ENCODE measurements around the gene SPCS2.
"Not testable (repeated sequence)": the region's sequence is repeated elsewhere in the genome, so short reads cannot be mapped to it uniquely, and the experiment has no call there.

- TF ChIP-seq, protein P1, sequence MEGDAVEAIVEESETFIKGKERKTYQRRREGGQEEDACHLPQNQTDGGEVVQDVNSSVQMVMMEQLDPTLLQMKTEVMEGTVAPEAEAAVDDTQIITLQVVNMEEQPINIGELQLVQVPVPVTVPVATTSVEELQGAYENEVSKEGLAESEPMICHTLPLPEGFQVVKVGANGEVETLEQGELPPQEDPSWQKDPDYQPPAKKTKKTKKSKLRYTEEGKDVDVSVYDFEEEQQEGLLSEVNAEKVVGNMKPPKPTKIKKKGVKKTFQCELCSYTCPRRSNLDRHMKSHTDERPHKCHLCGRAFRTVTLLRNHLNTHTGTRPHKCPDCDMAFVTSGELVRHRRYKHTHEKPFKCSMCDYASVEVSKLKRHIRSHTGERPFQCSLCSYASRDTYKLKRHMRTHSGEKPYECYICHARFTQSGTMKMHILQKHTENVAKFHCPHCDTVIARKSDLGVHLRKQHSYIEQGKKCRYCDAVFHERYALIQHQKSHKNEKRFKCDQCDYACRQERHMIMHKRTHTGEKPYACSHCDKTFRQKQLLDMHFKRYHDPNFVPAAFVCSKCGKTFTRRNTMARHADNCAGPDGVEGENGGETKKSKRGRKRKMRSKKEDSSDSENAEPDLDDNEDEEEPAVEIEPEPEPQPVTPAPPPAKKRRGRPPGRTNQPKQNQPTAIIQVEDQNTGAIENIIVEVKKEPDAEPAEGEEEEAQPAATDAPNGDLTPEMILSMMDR (IDR thresholded peaks at IDR 0.05) = not testable (repeated sequence)
- TF ChIP-seq ZFX (IDR thresholded peaks at IDR 0.05; ENCODE audit: borderline replicate concordance) = not testable (repeated sequence)
Measured at GRCh38 chr11:75019200-75019599, 70.1 kb downstream of the SPCS2 start.
